ENCODE data around the gene WDFY3. TPM values are rescaled to one million over a fixed set of nuclear protein-coding genes. Genes with fewer than 3 reads are reported as not detected.

Gene WDFY3
- total and polyA plus RNA-seq, 9 of the 15 experiments (the other 6 are each of a cell fraction or from before 2014, with no cell fraction given) = 0.58 to 13.5 (median 9.4) TPM

GRCh38 chr4:84894621-84895020 lies 71.9 kb downstream of the WDFY3 start:
- Histone ChIP-seq H4K20me1 (replicated peaks; ENCODE audit: control insufficient read depth, insufficient read depth, low read length) (no peaks in the 10 kb centered on the region), H3K36me3 (ENCODE audit: control insufficient read depth, insufficient read depth, low read length) (no peaks in the 10 kb centered on the region), H3K9me1 (ENCODE audit: control insufficient read depth, insufficient read depth, low read length) (no peaks in the 10 kb centered on the region), H3K79me2 (ENCODE audit: control insufficient read depth, insufficient read depth, low read length) (no peaks in the 10 kb centered on the region), H3K9me3 (replicated peaks; ENCODE audit: control insufficient read depth, insufficient read depth, low read depth, low read length) (no peaks in the 10 kb centered on the region), H3K4me1 (replicated peaks in 1 of 2; ENCODE audit: control insufficient read depth in 2 of 2, insufficient read depth in 2 of 2, low read length in 2 of 2) (no peaks in the 10 kb centered on the region), H3K4me3 (no peak overlapping the region), H3K4me2 (ENCODE audit: insufficient read depth, low read length) (no peak overlapping the region), H3K27me3 (ENCODE audit: control insufficient read depth in 2 of 2, insufficient read depth in 2 of 2, low read length in 2 of 2) (no peaks in the 10 kb centered on the region), H3K9ac (ENCODE audit: insufficient read depth in 1 of 2, low read depth in 2 of 2, low read length in 2 of 2) (no peak overlapping the region), H2AFZ (ENCODE audit: low read depth, low read length) (no peak overlapping the region), H3K27ac (ENCODE audit: extremely low read depth, low read depth, low read length) (no peak overlapping the region)
- ChIA-PET POLR2A (no interaction called here), CTCF (ENCODE audit: low intra/inter-chr PET ratio) (no interaction called here)
- WGBS (ENCODE audit: insufficient coverage, low coverage, missing lambda C conversion rate) = 54% methylated on average over 6 of the region's 10 CpGs
- DNase-seq (ENCODE audit: extremely low read depth in 1 of 4, low spot score in 3 of 4) (no peak), FAIRE-seq (no peak), ATAC-seq (no peak)
- BruUV-seq (replicated peaks) = no TSS peak
- intact Hi-C loops (cut with micrococcal nuclease) = no loop called here
- in situ Hi-C loops (cut with MboI) = no loop called here
- TF ChIP-seq PTRF (tag; IDR thresholded peaks at IDR 0.05) (no peak), HMBOX1 (IDR thresholded peaks at IDR 0.05) (no peak), IRF2 (CRISPR knock-in tag; IDR thresholded peaks at IDR 0.05) (no peak), PATZ1 (CRISPR knock-in tag; IDR thresholded peaks at IDR 0.05; ENCODE audit: borderline replicate concordance) (no peak), ZNF277 (CRISPR knock-in tag; IDR thresholded peaks at IDR 0.05; ENCODE audit: borderline replicate concordance) (no peak), EZH2 (IDR thresholded peaks at IDR 0.05; ENCODE audit: borderline replicate concordance, low read depth, low read length) (no peak), GABPB1 (CRISPR knock-in tag; IDR thresholded peaks at IDR 0.05) (no peak), ZNF707 (CRISPR knock-in tag; conservative IDR thresholded peaks at IDR 0.05) (no peak), RERE (CRISPR knock-in tag; IDR thresholded peaks at IDR 0.05; ENCODE audit: borderline replicate concordance) (no peak), ZNF24 (IDR thresholded peaks at IDR 0.05) (no peak), ZFPM2 (CRISPR knock-in tag; IDR thresholded peaks at IDR 0.05) (no peak), KLF16 (IDR thresholded peaks at IDR 0.05) (no peak), TAL1 (IDR thresholded peaks at IDR 0.05) (no peak)
